Activated effector memory CD4-positive, alpha-beta T cell treated with anti-CD3 and anti-CD28 coated beads, Interleukin-2, amount 50 U/mL, for 16 hours (primary cell): ENCODE data around the gene SPNS3.

ENCODE experiments used
- DNase-seq: peaks from one replicate; pipeline ENCODE4 v3.0.0-alpha.2; 2020

Gene SPNS3

DNA sequence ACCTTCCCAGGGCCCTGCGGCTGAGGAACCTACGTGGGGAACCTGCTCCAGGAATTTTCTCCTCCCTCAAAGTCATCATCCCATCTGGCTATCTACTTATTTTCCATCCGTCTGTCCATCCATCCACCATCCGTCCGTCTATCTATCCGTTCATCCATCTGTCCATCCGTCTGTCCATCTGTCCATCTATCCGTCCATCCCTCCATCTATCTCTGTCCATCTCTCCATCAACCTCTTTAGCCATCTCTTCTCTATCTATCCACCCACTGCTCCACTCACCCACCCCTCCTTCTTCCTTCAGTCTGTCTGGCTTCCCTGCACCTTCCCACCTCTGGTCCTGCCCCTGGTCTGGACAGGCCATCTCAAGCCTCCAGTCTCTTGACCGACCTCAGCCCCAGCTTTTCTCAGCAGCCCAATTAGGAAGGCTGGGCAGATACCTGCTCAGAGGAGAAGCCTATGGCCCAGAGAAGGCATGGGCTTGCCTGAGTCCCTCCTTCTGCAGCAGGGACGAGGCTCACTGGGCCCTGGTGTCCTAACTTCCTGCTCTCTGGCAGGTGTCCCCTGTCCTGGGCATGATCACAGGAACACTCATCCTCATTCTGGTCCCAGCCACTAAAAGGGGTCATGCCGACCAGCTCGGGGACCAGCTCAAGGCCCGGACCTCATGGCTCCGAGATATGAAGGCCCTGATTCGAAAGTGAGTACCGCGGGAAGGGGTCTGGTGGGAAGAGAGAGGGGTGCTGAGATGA lies 98.4 kb downstream of the SPNS3 start:
- no peak for DNase-seq

GRCh38 chr17:4532860-4533522 lies 99.3 kb downstream of the SPNS3 start:
- DNase-seq, result no peak

DNA sequence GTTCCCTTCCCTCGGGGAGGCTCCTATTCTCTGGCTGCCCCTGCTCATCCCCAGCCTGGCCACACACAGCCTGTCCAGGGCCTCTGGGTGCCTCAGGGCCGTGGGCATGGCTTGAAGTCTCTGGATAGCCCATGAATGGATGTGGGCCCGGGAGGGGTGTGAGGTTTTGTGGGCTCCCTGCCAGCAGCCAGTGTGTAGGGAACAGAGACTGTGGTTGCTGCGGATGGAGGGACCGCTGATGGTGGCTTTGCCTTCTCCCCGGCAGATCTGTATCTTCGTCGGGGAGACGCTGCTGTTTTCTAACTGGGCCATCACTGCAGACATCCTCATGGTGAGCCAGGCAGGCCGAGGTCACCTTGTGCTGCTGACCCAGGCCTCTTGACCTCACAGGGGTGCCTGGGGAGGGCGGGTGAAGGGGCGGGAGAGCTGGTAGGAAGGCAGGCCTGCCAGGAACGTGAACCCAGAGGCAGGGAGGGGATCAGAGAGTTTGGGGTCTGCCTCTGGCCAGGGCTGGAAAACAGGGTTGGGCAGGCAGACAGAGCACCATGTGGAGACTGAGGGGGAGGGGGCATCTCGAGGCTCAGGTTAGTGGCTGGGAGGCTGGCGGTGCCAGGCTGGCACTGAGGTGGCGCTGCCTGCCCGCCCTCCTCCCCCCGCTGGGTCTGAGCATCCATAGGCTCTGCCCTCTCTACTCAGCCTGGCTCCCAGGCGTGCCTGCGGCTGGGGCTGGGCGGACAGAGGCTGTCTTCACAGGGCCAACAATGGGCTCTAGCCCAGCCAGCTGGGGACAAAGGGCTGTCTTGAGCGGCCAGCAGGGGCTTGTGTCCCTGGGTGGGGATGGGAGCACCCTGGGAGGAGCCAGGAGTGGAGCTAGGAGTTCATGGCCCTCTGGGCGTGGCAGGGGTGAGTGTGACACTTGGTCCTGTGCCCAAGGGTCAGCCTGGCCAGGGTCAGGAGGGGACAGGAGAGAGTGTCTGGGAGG lies 100.1 kb downstream of the SPNS3 start:
- no peak for DNase-seq

DNA sequence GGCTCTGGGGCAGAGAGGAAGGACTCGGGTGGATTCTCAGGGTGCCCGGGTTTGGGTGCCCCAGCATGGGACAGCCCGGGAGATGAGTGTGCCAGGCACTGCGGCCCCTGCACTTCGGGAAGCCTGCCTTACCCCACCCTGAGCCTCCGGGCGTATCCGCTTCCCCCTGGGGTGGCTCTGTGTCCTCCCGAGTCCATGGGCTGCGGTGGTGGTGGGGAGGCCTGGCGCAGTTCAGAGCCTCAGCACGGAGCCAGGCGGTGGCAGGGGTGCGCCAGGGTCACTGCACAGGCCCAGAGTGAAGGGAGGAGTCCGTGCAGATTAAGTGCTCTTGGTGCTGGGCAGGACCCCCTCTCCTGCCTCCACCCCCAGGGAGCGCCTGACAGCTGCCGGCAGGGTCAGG lies 100.8 kb downstream of the SPNS3 start:
- no peak for DNase-seq

DNA sequence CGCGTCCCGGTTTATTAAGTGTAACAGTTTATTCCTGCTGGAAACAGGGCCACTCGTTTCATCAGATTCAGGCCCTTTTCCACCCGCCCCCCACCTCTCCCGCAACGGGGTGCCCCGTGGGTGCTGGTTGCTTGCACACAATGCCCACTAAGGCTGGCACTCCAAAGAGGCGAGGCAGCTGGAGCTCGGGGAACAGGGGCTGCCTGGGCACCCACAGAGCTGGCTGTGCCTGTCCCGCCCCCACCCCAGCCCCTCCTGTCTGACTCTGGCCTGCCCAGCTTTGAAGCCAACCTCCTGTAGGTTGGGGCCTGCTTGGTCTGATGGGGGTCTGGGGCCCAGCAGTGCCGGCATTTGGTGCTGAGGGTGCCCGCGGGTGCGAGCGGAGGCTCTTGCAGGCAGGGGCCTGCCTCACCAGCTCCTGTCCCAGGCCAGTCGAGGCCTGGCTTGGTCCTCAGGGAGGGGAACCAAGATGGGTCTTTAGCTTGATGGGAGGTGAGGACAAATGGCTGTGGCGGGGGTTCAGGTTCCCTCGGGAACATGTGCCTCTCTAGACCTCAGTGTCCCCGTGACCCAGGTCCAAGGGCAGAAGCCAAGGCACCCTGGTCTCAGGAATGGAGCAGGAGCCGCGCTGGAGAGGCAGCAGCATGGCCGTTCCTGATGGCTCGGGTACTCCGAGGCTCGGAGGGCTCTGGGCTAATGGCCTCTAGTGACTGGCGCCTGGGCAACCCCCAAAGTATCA lies 101.4 kb downstream of the SPNS3 start:
- no peak for DNase-seq

GRCh38 chr17:4535667-4536258 lies 102.0 kb downstream of the SPNS3 start:
- DNase-seq, result no peak

DNA sequence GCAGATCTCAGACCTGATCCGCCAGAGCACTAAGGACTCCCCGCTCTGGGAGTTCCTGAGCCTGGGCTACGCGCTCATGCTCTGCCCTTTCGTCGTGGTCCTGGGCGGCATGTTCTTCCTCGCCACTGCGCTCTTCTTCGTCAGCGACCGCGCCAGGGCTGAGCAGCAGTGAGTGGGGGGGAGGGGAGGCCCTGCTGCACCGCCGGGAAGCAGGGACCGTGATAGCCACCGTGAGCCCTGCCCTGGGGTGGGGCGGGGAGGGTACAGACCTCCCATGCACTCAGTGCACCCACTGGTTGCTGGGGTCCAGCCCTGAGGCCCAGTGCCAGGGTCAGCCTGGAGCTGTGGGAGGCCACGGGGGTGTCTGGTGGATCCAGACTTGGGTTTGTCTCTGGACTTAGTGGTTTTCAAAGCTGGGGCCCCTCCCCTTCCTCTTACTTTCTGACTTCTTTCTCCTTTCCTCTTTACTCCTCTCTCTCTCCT lies 102.6 kb downstream of the SPNS3 start:
- DNase-seq, result no peak

DNA sequence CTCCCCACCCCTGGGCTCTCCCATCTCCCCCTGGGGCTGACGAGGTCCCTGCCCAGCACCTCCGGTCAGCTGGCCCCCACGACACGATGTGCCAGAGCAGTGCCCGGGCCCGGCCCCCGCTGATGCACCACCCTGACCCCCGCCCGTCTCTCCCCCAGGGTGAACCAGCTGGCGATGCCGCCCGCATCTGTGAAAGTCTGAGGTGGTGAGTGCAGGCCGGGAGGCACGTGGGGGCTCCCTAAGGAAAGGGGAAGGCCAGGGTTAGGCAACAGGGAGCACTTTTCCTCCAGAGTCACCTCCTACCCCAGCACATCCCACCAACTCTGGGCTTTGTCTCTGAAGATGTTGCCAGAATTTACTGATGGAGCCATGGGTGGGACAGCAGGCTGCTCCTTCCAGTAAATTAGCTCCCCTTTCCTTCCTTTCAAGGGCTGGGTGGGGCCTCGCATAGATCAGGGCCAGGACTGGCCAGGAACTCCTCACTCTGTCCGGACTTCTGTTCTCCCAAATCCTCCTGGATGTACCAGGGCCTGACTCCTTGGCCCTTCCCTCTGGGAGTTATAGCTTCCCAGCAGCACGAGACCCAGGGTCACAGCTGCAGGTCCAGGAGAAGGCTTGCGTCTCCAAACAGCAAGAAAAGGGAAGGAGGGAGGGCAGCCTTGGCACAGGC lies 103.1 kb downstream of the SPNS3 start:
- DNase-seq, result no peak
